Measurements from ENCODE around the gene CTBP1.
"Not testable (repeated sequence)": the region's sequence is repeated elsewhere in the genome, so short reads cannot be mapped to it uniquely, and the experiment has no call there.

The CTBP1 gene

GRCh38 chr4:1239950-1240307 lies 9.0 kb downstream of the CTBP1 start:
- peaks cover 19% of the 10 kb centered on the region for H3K4me1 Mint-ChIP-seq

GRCh38 chr4:1239141-1239949 lies 9.6 kb downstream of the CTBP1 start:
- no peak overlapping the region for H3K27ac Mint-ChIP-seq
- H3K4me3 Mint-ChIP-seq = no peak overlapping the region
- TF ChIP-seq CTCF (IDR thresholded peaks at IDR 0.05; ENCODE audit: unreplicated experiment in 3 of 3) = no peak
- H3K27me3 Mint-ChIP-seq (ENCODE audit: low read depth) = no peaks in the 10 kb centered on the region
- peaks cover 32% of the 10 kb centered on the region for H3K36me3 Mint-ChIP-seq (ENCODE audit: low read depth)
- no peaks in the 10 kb centered on the region for H3K9me3 Mint-ChIP-seq
- peaks cover 22% of the 10 kb centered on the region for H3K4me1 Mint-ChIP-seq

More at GRCh38 chr4:1239950-1240307, 9.0 kb downstream of the CTBP1 start:
- no peak for TF ChIP-seq CTCF (IDR thresholded peaks at IDR 0.05; ENCODE audit: unreplicated experiment in 3 of 3)
- Mint-ChIP-seq H3K27me3 (ENCODE audit: low read depth) (no peaks in the 10 kb centered on the region), H3K4me3 (no peak overlapping the region), H3K36me3 (ENCODE audit: low read depth) (peaks cover 26% of the 10 kb centered on the region), H3K9me3 (no peaks in the 10 kb centered on the region), H3K27ac (no peak overlapping the region)

GRCh38 chr4:1238676-1239000 lies 10.3 kb downstream of the CTBP1 start:
- H3K9me3 Mint-ChIP-seq = no peaks in the 10 kb centered on the region
- H3K36me3 Mint-ChIP-seq (ENCODE audit: low read depth) = peaks cover 39% of the 10 kb centered on the region
- no peak for TF ChIP-seq CTCF (IDR thresholded peaks at IDR 0.05; ENCODE audit: unreplicated experiment in 3 of 3)
- no peak overlapping the region for H3K27ac Mint-ChIP-seq
- H3K4me3 Mint-ChIP-seq = no peak overlapping the region
- no peaks in the 10 kb centered on the region for H3K27me3 Mint-ChIP-seq (ENCODE audit: low read depth)
- peaks cover 29% of the 10 kb centered on the region for H3K4me1 Mint-ChIP-seq

- H3K4me1 Mint-ChIP-seq = peaks cover 33% of the 10 kb centered on the region
Observed at GRCh38 chr4:1237981-1238675, 10.8 kb downstream of the CTBP1 start.

GRCh38 chr4:1237261-1237660 lies 11.7 kb downstream of the CTBP1 start:
- not testable (repeated sequence) for H3K4me3 Mint-ChIP-seq; H3K27ac Mint-ChIP-seq; H3K27me3 Mint-ChIP-seq (ENCODE audit: low read depth); H3K9me3 Mint-ChIP-seq
- Mint-ChIP-seq H3K36me3 (ENCODE audit: low read depth) (peaks cover 49% of the 10 kb centered on the region), H3K4me1 (peaks cover 35% of the 10 kb centered on the region)

More at GRCh38 chr4:1237981-1238675, 10.8 kb downstream of the CTBP1 start:
- H3K36me3 Mint-ChIP-seq (ENCODE audit: low read depth) = peaks cover 42% of the 10 kb centered on the region
- H3K27ac Mint-ChIP-seq = no peak overlapping the region
- H3K4me3 Mint-ChIP-seq = no peak overlapping the region
- H3K27me3 Mint-ChIP-seq (ENCODE audit: low read depth) = no peaks in the 10 kb centered on the region
- no peak for TF ChIP-seq CTCF (IDR thresholded peaks at IDR 0.05; ENCODE audit: unreplicated experiment in 3 of 3)
- H3K9me3 Mint-ChIP-seq = no peaks in the 10 kb centered on the region

- not testable (repeated sequence) for H3K9me3 Mint-ChIP-seq; H3K4me3 Mint-ChIP-seq; H3K27ac Mint-ChIP-seq; H3K27me3 Mint-ChIP-seq (ENCODE audit: low read depth)
- Mint-ChIP-seq H3K4me1 (peaks cover 35% of the 10 kb centered on the region), H3K36me3 (ENCODE audit: low read depth) (peaks cover 53% of the 10 kb centered on the region)
Observed at GRCh38 chr4:1236836-1237235, 12.1 kb downstream of the CTBP1 start.
